Endothelial cell of umbilical vein (primary cell): ENCODE data around the gene MORC1. TPM values are rescaled to one million over a fixed set of nuclear protein-coding genes. Genes with fewer than 3 reads are reported as not detected.

Source experiments
- BruUV-seq: library from RNA; stranded (reverse); fragments of 400-500 nt; replicated peaks from 2 replicates; lab custom pipeline; 2021; lab: Mats Ljungman, UMichigan
- CTCF ChIA-PET: fragments of 300-600, 350-600 bp; sonication (Branson Sonifier 250); formaldehyde crosslinking; loops from one replicate; lab custom pipeline; 2021; ENCODE audit warnings: antibody characterized with exemption, inconsistent platforms; lab: Charles Lee
- POLR2A ChIA-PET: fragments of 300-600, 350-600 bp; sonication (Branson Sonifier 250); formaldehyde crosslinking; loops from one replicate; lab custom pipeline; 2021; ENCODE audit warnings: antibody characterized with exemption, inconsistent platforms; lab: Charles Lee
- DNase-seq: peaks from one replicate; pipeline ENCODE4 v3.0.0-alpha.2; 2011; ENCODE audit warnings: low read depth, low spot score
- FAIRE-seq: peaks from 2 replicates; lab custom pipeline; 2011; peaks lifted over from hg19 to GRCh38; lab: Jason Lieb, UNC
- H2AFZ ChIP-seq: 2 replicates; pipeline ENCODE4 v1.6.0; 2012; ENCODE audit warnings: low read depth, low read length, control low read depth, inconsistent platforms
- H3K27ac ChIP-seq: 2 replicates; pipeline ENCODE4 v1.5.1; 2011; ENCODE audit warnings: low read depth, mild to moderate bottlenecking, control low read depth, low read length, moderate library complexity; ENCODE audit not compliant: insufficient read depth
- H3K27me3 ChIP-seq, 2 experiments: 2 replicates each; pipeline versions ENCODE4 v1.6.0 to v1.6.1; 2011; ENCODE audit warnings: low read length in 2 of 2, mixed read lengths in 1 of 2; ENCODE audit not compliant: control insufficient read depth in 2 of 2, insufficient read depth in 2 of 2
- H3K36me3 ChIP-seq, 2 experiments: 2 replicates in 1 of 2; 3 replicates in 1 of 2; pipeline ENCODE4 v1.5.1; 2011; ENCODE audit warnings: low read length in 2 of 2, mild to moderate bottlenecking in 1 of 2, moderate library complexity in 1 of 2; ENCODE audit not compliant: control insufficient read depth in 2 of 2, insufficient read depth in 2 of 2; ENCODE audit errors: extremely low read depth in 1 of 2
- H3K4me1 ChIP-seq: 3 replicates; pipeline ENCODE4 v1.5.1; 2011; ENCODE audit warnings: mild to moderate bottlenecking, low read length; ENCODE audit not compliant: control insufficient read depth, insufficient read depth; ENCODE audit errors: extremely low read depth
- H3K4me2 ChIP-seq: 2 replicates; pipeline ENCODE4 v1.6.1; 2011; ENCODE audit warnings: low read length, control low read depth, mixed read lengths; ENCODE audit not compliant: insufficient read depth
- H3K4me3 ChIP-seq, 3 experiments: fragments of 200-600 bp in 1 of 3; sonication (generic), shearing (Covaris generic) in 1 of 3; replicated peaks in 1 of 3; 2 replicates each; pipeline ENCODE4 v1.5.1; 2011 to 2016; ENCODE audit warnings: control low read depth in 3 of 3, low read length in 3 of 3, mild to moderate bottlenecking in 2 of 3, inconsistent platforms in 1 of 3, low read depth in 1 of 3, moderate library complexity in 1 of 3; ENCODE audit not compliant: insufficient read depth in 1 of 3
- H3K79me2 ChIP-seq: 2 replicates; pipeline ENCODE4 v1.6.0; 2012; ENCODE audit warnings: low read length, inconsistent platforms; ENCODE audit not compliant: control insufficient read depth, insufficient read depth
- H3K9ac ChIP-seq: replicated peaks from 2 replicates; pipeline ENCODE3; 2011; ENCODE audit warnings: low read length, control low read depth; ENCODE audit not compliant: insufficient read depth; ENCODE audit errors: extremely low read depth
- H3K9me1 ChIP-seq: replicated peaks from 3 replicates; pipeline ENCODE4 v1.6.0; 2011; ENCODE audit warnings: mild to moderate bottlenecking, low read length; ENCODE audit not compliant: control insufficient read depth, insufficient read depth; ENCODE audit errors: extremely low read depth
- H3K9me3 ChIP-seq: replicated peaks from 2 replicates; pipeline ENCODE4 v1.5.1; 2012; ENCODE audit warnings: low read length, inconsistent platforms; ENCODE audit not compliant: control insufficient read depth, insufficient read depth
- H4K20me1 ChIP-seq: replicated peaks from 2 replicates; pipeline ENCODE3; 2011; ENCODE audit warnings: mild to moderate bottlenecking, low read length; ENCODE audit not compliant: control insufficient read depth, insufficient read depth; ENCODE audit errors: extremely low read depth
- CTCF ChIP-seq, 2 donors: IDR thresholded peaks; 1 replicate in 1 of 2; 2 replicates in 1 of 2; pipeline ENCODE4 v1.5.1; 2011; ENCODE audit warnings: low read length in 2 of 2, mild to moderate bottlenecking in 2 of 2, moderate library complexity in 2 of 2, control low read depth in 1 of 2, inconsistent platforms in 1 of 2, low read depth in 1 of 2; ENCODE audit not compliant: insufficient read depth in 1 of 2; ENCODE audit errors: extremely low read depth in 1 of 2
- EZH2 ChIP-seq: IDR thresholded peaks from 2 replicates; pipeline ENCODE4 v1.6.1; 2012; ENCODE audit warnings: borderline replicate concordance, low read depth, mild to moderate bottlenecking, moderate library complexity, low read length, inconsistent platforms; ENCODE audit not compliant: severe bottlenecking
- FOS ChIP-seq: IDR thresholded peaks from 2 replicates; pipeline ENCODE4 v1.6.1; 2011; ENCODE audit warnings: mild to moderate bottlenecking, low read length, moderate library complexity, borderline replicate concordance; ENCODE audit not compliant: insufficient read depth
- GATA2 ChIP-seq: IDR thresholded peaks from 2 replicates; pipeline ENCODE4 v1.7.0; 2011; ENCODE audit warnings: low read depth, mild to moderate bottlenecking, moderate library complexity, mixed read lengths, low read length; ENCODE audit not compliant: insufficient read length, insufficient read depth
- JUN ChIP-seq: IDR thresholded peaks from 2 replicates; pipeline ENCODE4 v1.6.1; 2011; ENCODE audit warnings: borderline replicate concordance, low read depth; ENCODE audit not compliant: insufficient read length, insufficient read depth
- MAX ChIP-seq: IDR thresholded peaks from 2 replicates; pipeline ENCODE4 v1.6.1; 2011; ENCODE audit not compliant: insufficient read depth, insufficient read length
- MYC ChIP-seq: IDR thresholded peaks from one replicate; pipeline ENCODE4 v1.6.1; 2011; ENCODE audit warnings: mild to moderate bottlenecking, low read depth, low read length
- POLR2A ChIP-seq: IDR thresholded peaks from 2 replicates; pipeline ENCODE4 v1.6.1; 2012; ENCODE audit warnings: low read depth, mild to moderate bottlenecking, control low read depth, low read length
- POLR2AphosphoS5 ChIP-seq: IDR thresholded peaks from 2 replicates; pipeline ENCODE4 v1.6.1; 2012; ENCODE audit warnings: low read depth, mild to moderate bottlenecking, control low read depth, low read length, moderate library complexity; ENCODE audit not compliant: insufficient read depth
- dilution Hi-C: fragments of 300-500 bp; cut with MboI; formaldehyde crosslinking; loops from one replicate; pipeline ENCODE4 v1.15.0; 2019; ENCODE audit warnings: low sequenced_read_pairs; ENCODE audit not compliant: extremely low pct_ligation_motif_present
- intact Hi-C: fragments of 100-400 bp; cut with micrococcal nuclease; formaldehyde crosslinking; loops from one replicate; pipeline ENCODE4 v1.10.0; 2022
- polyA plus RNA-seq, 4 experiments: library from polyadenylated mRNA; depleted of rRNA in 3 of 4; stranded (reverse) in 3 of 4; unstranded in 1 of 4; fragments of >200 nt; gene quantifications; 2 replicates each; pipeline versions ENCODE4 v1.2.1 to v1.2.3, GENCODE V29; 2011 to 2012; ENCODE audit warnings: missing spikeins in 1 of 4
- total RNA-seq: library from RNA; stranded (reverse); gene quantifications from 2 replicates; pipeline ENCODE4 v1.2.3, GENCODE V29; 2021

Gene MORC1
- total and polyA plus RNA-seq, 2 donors (not counting 3 experiments of a cell fraction or from before 2014, with no cell fraction given): not detected

- no peak overlapping the region for H3K27ac ChIP-seq
- TF ChIP-seq POLR2AphosphoS5: no peak
- no peak for TF ChIP-seq FOS
- no peak for TF ChIP-seq MAX
- no peak for TF ChIP-seq MYC
- no peak for TF ChIP-seq JUN
- no peak for TF ChIP-seq CTCF (IDR thresholded peaks at IDR 0.05; ENCODE audit: extremely low read depth in 1 of 2, insufficient read depth in 1 of 2, low read depth in 1 of 2, low read length in 2 of 2)
- no peak for TF ChIP-seq POLR2A
- no peak for TF ChIP-seq EZH2
- no peak for TF ChIP-seq GATA2
- no peak for FAIRE-seq
- ChIA-PET POLR2A (no interaction called here), CTCF (no interaction called here)
- H3K36me3 ChIP-seq: no peaks in the 10 kb centered on the region
- H3K4me2 ChIP-seq: no peak overlapping the region
- dilution Hi-C loops: no loop called here
- H4K20me1 ChIP-seq: no peaks in the 10 kb centered on the region
- H3K9ac ChIP-seq: no peak overlapping the region
- BruUV-seq: no TSS peak
- H3K27me3 ChIP-seq: no peaks in the 10 kb centered on the region
- no peaks in the 10 kb centered on the region for H3K79me2 ChIP-seq
- H3K9me1 ChIP-seq: no peaks in the 10 kb centered on the region
- no peak for DNase-seq
- H2AFZ ChIP-seq: no peak overlapping the region
- no peaks in the 10 kb centered on the region for H3K4me1 ChIP-seq
- intact Hi-C loops: no loop called here
- no peak overlapping the region for H3K4me3 ChIP-seq
- no peaks in the 10 kb centered on the region for H3K9me3 ChIP-seq
Measured at GRCh38 chr3:109152320-109152719, 34.4 kb upstream of the MORC1 start.
